HG03196 (cell line): ENCODE data around the gene ATXN2L.
"Not testable (repeated sequence)": the region's sequence is repeated elsewhere in the genome, so short reads cannot be mapped to it uniquely, and the experiment has no call there.

ENCODE experiments used
- ATAC-seq: cut with Tn5 transposase; IDR thresholded peaks from one replicate; pipeline ENCODE4 v1.9.1; 2021; ENCODE audit not compliant: unreplicated experiment

ATXN2L gene

DNA sequence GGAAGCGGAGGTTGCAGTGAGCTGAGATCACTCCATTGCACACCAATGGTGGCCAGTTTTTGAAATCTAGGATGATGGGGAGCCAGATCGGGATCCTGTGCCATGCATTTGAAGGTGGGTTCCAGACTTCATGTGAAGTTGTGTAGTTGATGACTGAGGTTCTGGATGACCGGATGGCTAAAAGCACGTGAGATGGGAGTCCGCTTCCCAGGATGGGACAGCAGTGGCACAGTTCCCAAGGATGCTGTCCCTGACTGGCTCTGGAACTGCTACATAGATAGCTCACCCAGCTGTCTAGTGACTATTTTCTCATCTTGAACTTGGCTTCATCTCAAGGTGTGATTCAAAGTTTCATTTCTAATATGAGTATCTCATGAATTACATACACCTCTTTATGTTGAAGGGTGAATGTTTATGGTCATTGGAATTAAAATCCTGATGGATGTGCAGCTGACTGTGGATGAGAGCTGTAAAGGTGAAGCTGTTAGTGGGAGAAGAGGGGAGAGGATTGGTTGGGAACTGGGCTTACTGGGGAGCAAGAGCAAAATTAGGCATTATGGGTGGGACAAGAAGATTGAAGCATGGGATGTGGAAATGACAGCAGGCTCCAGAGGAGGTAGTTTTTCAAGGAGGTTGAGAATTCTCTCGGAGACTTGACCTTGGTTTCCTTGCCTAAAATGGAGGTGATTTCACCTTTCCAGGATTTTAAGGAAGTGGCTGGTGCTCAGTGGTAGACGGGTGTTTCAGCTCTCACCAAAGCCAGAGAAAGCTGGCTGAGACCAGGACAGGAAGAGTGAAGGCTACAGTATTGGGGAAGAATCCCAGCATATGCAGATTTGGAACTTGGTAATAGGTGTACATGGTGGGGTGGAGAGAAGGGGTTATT, 15.1 kb downstream of the ATXN2L start:
- no peak for ATAC-seq

GRCh38 chr16:28838558-28838918, 15.7 kb downstream of the ATXN2L start:
- ATAC-seq, result no peak

- no peak for ATAC-seq
Measured at GRCh38 chr16:28839004-28839639, 16.3 kb downstream of the ATXN2L start.

DNA sequence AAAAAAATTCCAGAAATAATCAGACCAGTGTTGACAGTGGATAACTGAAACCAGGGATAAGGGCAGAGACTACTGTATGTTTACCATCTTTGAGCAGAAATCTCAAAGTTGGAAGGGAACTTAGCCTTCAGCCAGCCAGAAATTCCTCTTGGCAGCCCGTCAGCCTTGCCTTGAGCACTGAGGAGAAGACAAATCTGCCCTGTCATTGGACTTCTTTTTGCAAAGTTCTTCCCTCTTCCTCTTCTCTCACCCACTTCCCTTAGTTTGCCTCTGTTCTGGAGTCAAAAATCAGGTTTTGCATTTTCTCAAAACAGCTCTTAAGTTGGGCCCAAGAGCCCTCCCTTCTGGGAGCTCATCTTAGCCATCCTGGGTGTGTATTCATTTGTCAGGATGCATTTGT, 17.1 kb downstream of the ATXN2L start:
- no peak for ATAC-seq

DNA sequence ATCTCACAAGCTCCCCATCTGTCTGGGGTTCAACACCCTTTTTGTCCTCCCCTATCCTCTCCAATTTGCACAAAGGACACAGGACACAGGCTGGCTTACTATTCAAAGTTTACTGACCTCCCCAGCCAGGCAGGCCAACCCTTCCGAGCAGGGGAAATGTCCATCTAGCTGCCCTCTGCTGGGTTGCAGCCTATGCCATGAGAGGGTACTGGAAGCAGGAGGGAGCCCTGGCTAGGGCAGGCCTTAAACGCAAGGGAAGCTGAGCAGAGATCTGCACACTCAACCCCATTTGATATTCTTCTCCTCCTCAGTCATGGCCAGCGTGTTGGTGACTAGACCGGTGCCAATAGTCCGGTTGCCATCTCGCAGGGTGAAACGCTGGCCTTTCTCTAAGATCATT, 19.9 kb downstream of the ATXN2L start:
- no peak for ATAC-seq

DNA sequence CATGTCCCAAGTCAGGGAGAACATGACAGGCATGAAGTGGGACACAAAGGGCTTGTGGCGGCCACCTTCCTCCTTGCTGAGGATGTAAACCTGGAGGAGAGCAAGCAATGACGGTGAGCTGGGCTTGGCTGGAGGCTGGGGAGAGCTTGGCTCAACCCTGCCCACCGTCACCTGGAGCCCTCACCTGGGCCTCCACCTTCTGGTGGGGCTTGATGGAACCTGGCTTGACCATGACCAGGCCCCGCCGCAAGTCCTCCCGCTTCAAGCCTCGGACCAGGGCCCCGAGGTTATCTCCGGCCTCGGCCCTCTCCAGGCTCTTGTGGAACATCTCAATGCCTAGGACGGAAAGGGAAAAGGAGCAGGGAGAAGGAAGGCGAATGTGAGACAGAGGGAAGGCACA, 21.0 kb downstream of the ATXN2L start:
- no peak for ATAC-seq

DNA sequence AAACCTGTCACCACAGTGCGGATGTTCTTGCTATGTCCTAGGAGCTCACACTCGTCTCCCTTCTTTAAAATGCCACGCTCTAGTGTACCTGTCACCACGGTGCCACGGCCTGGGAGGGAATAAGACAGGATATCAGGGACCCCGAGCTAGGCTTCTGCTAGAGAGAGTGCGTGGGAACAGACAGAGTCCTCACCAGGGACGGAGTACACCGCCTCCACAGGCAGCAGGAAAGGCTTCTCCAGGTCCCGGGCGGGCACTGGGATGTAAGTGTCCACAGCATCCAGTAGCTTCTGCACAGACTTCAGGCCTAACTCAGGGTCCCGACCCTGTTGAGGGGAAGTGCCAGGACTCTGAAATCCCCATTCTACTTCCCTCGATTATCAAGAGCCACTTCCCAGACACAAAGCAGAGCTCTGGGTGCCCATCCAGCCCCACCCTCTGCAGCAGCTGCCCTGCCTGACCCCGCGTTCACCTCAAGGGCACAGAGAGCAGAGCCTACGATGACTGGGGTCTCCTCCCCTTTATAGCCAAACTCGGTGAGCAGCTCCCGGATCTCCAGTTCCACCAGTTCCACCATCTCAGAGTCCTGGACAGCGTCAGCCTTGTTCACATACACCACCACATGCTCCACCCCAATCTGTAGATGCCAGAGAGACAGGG, 21.6 kb downstream of the ATXN2L start:
- no peak for ATAC-seq

DNA sequence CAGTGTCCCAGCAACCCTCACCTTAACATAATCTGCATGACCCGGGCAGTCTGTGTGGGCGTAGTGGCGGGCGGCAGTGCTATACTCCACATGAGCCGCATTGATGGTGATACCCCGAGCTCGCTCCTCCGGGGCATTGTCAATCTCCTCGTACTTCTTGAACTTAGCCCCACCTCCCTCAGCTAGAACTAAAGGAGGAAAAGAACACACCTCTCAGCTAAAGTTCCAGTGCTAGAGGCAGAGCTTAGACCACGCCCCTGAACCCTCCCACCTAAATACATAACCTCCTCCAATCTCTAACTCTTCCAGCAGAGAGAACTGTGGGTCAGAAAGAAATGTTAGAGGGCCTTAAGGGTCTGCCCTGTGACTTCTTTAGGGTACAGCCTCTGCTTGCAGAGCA, 22.5 kb downstream of the ATXN2L start:
- ATAC-seq, result no peak

DNA sequence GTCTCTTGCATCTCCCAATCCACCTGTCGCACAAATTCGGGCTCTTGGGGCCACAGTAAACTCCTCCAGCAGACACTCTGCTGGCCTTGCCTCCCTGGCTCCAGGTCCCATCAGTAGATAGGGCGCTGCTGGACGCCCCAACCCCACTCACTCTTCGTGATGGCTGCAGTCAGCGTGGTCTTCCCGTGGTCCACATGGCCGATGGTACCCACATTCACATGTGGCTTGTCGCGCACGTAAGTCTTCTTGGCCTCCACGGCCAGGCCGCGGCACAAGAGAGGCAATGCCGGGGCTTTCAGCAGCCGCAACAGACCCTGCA, 22.9 kb downstream of the ATXN2L start:
- ATAC-seq, result no peak

GRCh38 chr16:28846080-28846932, 23.5 kb downstream of the ATXN2L start, which contains the start of gene TUFM:
TUFM (minus strand) TSS chr16:28846348; CDS start chr16:28846269, 79 bp downstream.
- peak; percentile 92 for ATAC-seq

DNA sequence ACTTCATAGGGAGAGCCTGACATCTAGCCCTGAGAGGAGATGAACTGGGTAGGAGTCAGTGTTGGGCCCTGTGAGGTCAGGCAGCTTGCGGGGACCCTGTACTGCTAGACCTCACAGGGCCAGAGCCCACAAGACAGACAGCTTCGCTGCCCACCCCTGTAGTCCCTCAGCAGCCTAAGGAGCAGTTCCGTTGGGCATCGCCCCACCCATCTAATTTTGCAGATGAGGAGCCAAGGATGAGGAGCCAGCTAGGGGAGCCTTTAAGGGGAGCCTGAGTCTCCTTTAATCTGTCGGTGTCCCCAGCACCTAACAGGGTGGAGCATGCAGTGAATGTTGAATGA, 24.1 kb downstream of the ATXN2L start:
- ATAC-seq, result no peak

- no peak for ATAC-seq
Measured at GRCh38 chr16:28858421-28858820, 35.6 kb downstream of the ATXN2L start.

DNA sequence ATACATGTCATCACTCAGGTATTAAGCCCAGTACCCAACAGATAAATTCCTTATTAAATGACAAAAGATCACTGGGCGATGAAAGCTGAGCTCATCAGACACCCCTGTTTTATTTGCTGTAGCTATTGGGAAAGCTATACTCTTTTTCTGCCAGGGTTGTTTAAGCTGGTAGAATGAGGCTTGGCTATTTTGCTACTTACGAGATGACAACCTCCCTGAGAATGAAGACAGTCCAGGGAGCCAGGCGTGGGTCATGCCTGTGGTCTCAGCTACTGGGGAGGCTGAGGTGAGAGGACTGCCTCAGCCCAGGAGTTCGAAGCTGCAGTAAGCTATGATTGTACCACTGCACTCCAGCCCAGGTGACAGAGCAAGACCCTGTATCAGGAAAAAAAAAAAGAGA, 36.5 kb downstream of the ATXN2L start:
- ATAC-seq, result no peak

DNA sequence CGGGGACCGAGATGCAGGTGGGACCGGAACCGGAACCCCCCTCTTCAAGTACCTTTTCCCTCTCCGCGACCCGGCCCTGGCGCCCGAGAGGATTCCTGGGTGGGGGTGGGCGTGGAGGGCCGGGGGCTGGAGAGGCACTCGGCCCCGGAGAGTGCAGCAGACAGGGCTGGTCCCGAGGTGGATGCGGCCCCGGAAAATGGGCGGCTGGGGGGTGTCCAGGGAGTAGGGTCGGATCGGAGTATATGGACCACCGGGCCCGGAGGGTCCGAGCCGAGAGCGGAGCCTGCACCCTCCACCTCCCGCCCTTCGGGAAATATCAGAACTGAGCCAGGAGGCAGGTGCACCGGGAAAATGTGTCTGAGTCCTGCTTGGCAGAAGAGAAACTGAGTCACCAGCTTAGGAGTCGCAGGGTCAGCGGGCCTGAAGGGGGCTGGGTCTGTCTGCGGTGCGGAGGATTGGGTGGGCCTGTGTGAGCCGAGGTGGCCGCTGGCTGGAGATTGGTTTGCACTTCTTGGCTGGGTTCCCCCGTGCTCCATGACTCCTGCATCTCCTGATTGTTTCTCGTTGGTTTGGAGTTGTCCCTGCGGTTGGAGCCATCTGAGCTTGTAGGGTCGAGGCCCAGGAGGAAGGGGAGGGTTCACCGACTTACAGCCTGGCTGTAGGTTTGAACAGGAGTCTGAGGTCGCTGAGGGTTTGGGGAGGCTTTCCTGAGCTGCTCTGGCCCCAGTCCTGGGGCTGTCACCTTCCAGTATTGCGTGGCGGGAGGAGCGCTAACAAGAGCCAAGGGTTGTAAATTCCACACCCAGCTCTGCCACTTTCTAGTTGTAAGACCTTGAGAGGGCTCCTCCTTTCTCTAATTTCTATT, 41.4 kb downstream of the ATXN2L start:
- ATAC-seq, result no peak

- no peak for ATAC-seq
Measured at GRCh38 chr16:28865001-28865688, 42.3 kb downstream of the ATXN2L start.

DNA sequence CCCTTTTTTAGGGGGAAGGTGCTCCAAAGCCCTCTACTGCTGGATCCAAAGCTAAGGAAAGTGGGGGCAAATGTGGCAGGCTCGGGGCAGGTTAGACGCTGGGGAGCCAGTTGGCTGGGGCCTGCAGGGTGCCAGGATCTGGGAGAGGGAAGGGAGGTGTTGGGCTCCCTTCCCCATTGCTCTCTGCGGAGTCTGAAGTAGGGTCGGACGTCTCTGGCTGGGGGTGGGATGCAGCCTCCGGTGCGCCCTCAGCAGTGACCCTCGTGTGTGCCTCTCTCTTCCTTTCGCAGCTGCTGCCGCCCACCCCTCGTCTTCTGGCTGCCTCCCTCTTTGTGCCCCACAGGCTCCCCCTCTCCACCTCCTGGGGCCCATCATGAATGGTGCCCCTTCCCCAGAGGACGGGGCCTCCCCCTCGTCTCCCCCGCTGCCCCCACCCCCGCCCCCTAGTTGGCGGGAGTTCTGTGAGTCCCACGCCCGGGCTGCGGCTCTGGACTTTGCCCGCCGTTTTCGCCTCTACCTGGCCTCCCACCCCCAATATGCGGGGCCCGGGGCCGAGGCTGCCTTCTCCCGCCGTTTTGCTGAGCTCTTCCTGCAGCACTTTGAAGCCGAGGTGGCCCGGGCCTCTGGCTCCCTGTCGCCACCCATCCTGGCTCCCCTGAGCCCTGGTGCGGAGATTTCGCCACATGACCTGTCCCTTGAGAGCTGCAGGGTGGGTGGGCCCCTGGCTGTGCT, 43.1 kb downstream of the ATXN2L start:
- no peak for ATAC-seq

- no peak for ATAC-seq
Measured at GRCh38 chr16:28866454-28866804, 43.6 kb downstream of the ATXN2L start.

GRCh38 chr16:28867241-28867640, 44.4 kb downstream of the ATXN2L start:
- no peak for ATAC-seq

DNA sequence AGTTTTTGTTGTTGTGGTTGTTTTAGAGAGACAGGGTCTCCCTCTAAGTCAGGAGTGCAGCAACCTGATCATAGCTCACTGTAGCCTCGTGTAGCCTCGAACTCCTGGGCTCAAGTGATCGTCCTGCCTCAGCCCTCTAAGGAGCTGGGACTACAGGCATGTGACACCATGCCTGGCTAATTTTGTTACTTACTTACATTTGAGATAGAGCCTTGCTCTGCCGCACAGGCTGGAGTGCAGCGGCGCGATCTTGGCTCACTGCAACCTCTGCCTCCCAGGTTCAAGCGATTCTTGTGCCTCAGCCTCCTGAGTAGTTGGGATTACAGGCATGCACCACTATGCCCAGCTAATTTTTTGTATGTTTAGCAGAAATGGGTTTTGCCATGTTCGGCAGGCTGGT, 44.8 kb downstream of the ATXN2L start:
- ATAC-seq, result not testable (repeated sequence)
